ENCODE data around the gene NEK11.

DNA sequence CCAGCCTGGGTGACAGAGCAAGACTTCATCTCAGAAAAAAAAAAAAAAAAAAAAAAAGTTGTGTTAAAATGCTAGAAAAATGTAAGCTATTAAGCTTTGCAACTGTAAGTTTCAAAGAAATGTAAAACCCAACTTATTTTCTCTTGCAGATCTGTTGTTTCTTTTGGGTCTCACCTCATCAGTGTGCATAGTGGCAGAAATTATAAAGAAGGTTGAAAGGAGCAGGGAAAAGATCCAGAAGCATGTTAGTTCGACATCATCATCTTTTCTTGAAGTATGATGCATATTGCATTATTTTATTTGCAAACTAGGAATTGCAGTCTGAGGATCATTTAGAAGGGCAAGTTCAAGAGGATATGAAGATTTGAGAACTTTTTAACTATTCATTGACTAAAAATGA, 25.6 kb upstream of the NEK11 start:
- TF ChIP-seq, protein P1, sequence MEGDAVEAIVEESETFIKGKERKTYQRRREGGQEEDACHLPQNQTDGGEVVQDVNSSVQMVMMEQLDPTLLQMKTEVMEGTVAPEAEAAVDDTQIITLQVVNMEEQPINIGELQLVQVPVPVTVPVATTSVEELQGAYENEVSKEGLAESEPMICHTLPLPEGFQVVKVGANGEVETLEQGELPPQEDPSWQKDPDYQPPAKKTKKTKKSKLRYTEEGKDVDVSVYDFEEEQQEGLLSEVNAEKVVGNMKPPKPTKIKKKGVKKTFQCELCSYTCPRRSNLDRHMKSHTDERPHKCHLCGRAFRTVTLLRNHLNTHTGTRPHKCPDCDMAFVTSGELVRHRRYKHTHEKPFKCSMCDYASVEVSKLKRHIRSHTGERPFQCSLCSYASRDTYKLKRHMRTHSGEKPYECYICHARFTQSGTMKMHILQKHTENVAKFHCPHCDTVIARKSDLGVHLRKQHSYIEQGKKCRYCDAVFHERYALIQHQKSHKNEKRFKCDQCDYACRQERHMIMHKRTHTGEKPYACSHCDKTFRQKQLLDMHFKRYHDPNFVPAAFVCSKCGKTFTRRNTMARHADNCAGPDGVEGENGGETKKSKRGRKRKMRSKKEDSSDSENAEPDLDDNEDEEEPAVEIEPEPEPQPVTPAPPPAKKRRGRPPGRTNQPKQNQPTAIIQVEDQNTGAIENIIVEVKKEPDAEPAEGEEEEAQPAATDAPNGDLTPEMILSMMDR (conservative IDR thresholded peaks at IDR 0.05): no peak
- no peak for TF ChIP-seq EZH2 (IDR thresholded peaks at IDR 0.05; ENCODE audit: low read depth)

Data from PC-9 (cell line).